GM12878 (cell line): ENCODE data around the gene NEAT1. TPM values are rescaled to one million over a fixed set of nuclear protein-coding genes. Genes with fewer than 3 reads are reported as not detected.
A peak's percentile ranks its signal among the peaks of the same experiment; 100 is the strongest.

Experiments
- ATAC-seq: fragments of 200-7000 bp; cut with Tn5 transposase; 3 replicates; pipeline ENCODE4 v1.9.1; 2020; ENCODE audit warnings: mild to moderate bottlenecking, moderate library complexity
- BruUV-seq: library from RNA; stranded (reverse); fragments of 400-500 nt; replicated peaks from 2 replicates; lab custom pipeline; 2021; lab: Mats Ljungman, UMichigan
- CTCF ChIA-PET: fragments of 300-600 bp; sonication (Branson Sonifier 250); formaldehyde crosslinking; extraction: SDS; loops from one replicate; lab custom pipeline; 2021; ENCODE audit warnings: inconsistent platforms; lab: Yijun Ruan, JAX
- POLR2A ChIA-PET: fragments of 350-600 bp; formaldehyde crosslinking; extraction: SDS; loops from one replicate; lab custom pipeline; 2021; ENCODE audit warnings: inconsistent platforms; lab: Charles Lee
- RAD21 ChIA-PET: fragments of 300-600 bp; sonication (Branson Sonifier 250); formaldehyde crosslinking; loops from one replicate; lab custom pipeline; 2023; ENCODE audit warnings: antibody characterized with exemption; ENCODE audit not compliant: unreplicated experiment; lab: Charles Lee
- SMC1A ChIA-PET: fragments of 300-600 bp; sonication (Branson Sonifier 250); formaldehyde crosslinking; loops from one replicate; lab custom pipeline; 2023; ENCODE audit not compliant: unreplicated experiment, uncharacterized antibody; lab: Charles Lee
- DNase-seq: peaks from one replicate; pipeline ENCODE4 v3.0.0-alpha.2; 2011; ENCODE audit warnings: low read depth, low spot score
- FAIRE-seq: peaks from 3 replicates; lab custom pipeline; 2011; peaks lifted over from hg19 to GRCh38; lab: Jason Lieb, UNC
- H2AFZ ChIP-seq: 2 replicates; pipeline ENCODE4 v1.6.0; 2011; ENCODE audit warnings: low read depth, low read length, control low read depth; ENCODE audit not compliant: control insufficient read depth
- H3K27ac ChIP-seq: 2 replicates; pipeline ENCODE4 v1.5.1; 2011; ENCODE audit warnings: control low read depth; ENCODE audit not compliant: control insufficient read depth, insufficient read depth
- H3K27me3 ChIP-seq, 2 experiments: replicated peaks in 1 of 2; 2 replicates each; pipeline versions ENCODE4 v1.6.0 to v1.6.1; 2011; ENCODE audit warnings: low read length in 1 of 2; ENCODE audit not compliant: control insufficient read depth in 2 of 2, insufficient read depth in 2 of 2
- H3K36me3 ChIP-seq, 2 experiments: 2 replicates each; pipeline ENCODE4 v1.5.1; 2011; ENCODE audit warnings: low read length in 1 of 2; ENCODE audit not compliant: control insufficient read depth in 2 of 2, insufficient read depth in 2 of 2
- H3K4me1 ChIP-seq: 2 replicates; pipeline ENCODE4 v1.6.1; 2011; ENCODE audit warnings: mild to moderate bottlenecking, low read length, moderate library complexity, mixed read lengths; ENCODE audit not compliant: control insufficient read depth, insufficient read depth
- H3K4me2 ChIP-seq: 2 replicates; pipeline ENCODE4 v1.6.0; 2011; ENCODE audit warnings: control low read depth; ENCODE audit not compliant: control insufficient read depth, insufficient read depth
- H3K4me3 ChIP-seq: fragments of 200-600 bp; sonication (generic); 2 replicates; pipeline ENCODE4 v1.5.1; 2016
- H3K79me2 ChIP-seq: 2 replicates; pipeline ENCODE4 v1.6.0; 2011; ENCODE audit warnings: low read length; ENCODE audit not compliant: control insufficient read depth, insufficient read depth
- H3K9ac ChIP-seq: 2 replicates; pipeline ENCODE4 v1.8.0; 2011; ENCODE audit warnings: low read length, control low read depth, mixed read lengths; ENCODE audit not compliant: control insufficient read depth, insufficient read depth
- H3K9me3 ChIP-seq: replicated peaks from 3 replicates; pipeline ENCODE4 v1.5.1; 2011; ENCODE audit warnings: mild to moderate bottlenecking, low read length; ENCODE audit not compliant: control insufficient read depth, insufficient read depth
- H4K20me1 ChIP-seq: 2 replicates; pipeline ENCODE4 v1.6.0; 2011; ENCODE audit not compliant: control insufficient read depth, insufficient read depth
- EGR1 ChIP-seq, 2 experiments: IDR thresholded peaks; 1 replicate in 1 of 2; 2 replicates in 1 of 2; pipeline ENCODE4 v1.6.1; 2011 to 2012; ENCODE audit warnings: low read depth in 2 of 2, low read length in 2 of 2, borderline replicate concordance in 1 of 2, mild to moderate bottlenecking in 1 of 2, moderate library complexity in 1 of 2
- FOS ChIP-seq: IDR thresholded peaks from 3 replicates; pipeline ENCODE4 v1.6.1; 2011; ENCODE audit warnings: borderline replicate concordance; ENCODE audit not compliant: insufficient read length; ENCODE audit errors: extremely low read depth
- HDAC2 ChIP-seq: fragments of 200-600 bp; sonication (generic); IDR thresholded peaks from 2 replicates; pipeline ENCODE4 v1.6.1; 2017
- KLF5 ChIP-seq: fragments of 450-650 bp; IDR thresholded peaks from 2 replicates; pipeline ENCODE4 v1.6.1; 2014; ENCODE audit warnings: mild to moderate bottlenecking; ENCODE audit not compliant: partially characterized antibody
- MEF2B ChIP-seq: fragments of 450-650 bp; IDR thresholded peaks from 2 replicates; pipeline ENCODE4 v1.6.1; 2018; ENCODE audit warnings: mild to moderate bottlenecking, moderate library complexity; ENCODE audit not compliant: partially characterized antibody, poor library complexity, severe bottlenecking
- MTA3 ChIP-seq: IDR thresholded peaks from 2 replicates; pipeline ENCODE4 v1.6.1; 2012; ENCODE audit warnings: low read length, inconsistent platforms, borderline replicate concordance
- NFXL1 ChIP-seq: fragments of 450-650 bp; IDR thresholded peaks from 2 replicates; pipeline ENCODE4 v1.6.1; 2017; ENCODE audit warnings: antibody characterized with exemption, mild to moderate bottlenecking, borderline replicate concordance
- NRF1 ChIP-seq: conservative IDR thresholded peaks from 2 replicates; pipeline ENCODE4 v1.6.1; 2011; ENCODE audit warnings: mild to moderate bottlenecking, low read depth, low read length, improper control_type of control experiment
- PAX5 ChIP-seq: IDR thresholded peaks from 2 replicates; pipeline ENCODE4 v1.6.1; 2011; ENCODE audit warnings: low read depth, low read length, borderline replicate concordance
- POLR2AphosphoS2 ChIP-seq: IDR thresholded peaks from 2 replicates; pipeline ENCODE4 v1.6.1; 2011; ENCODE audit warnings: low read depth, mild to moderate bottlenecking, low read length, improper control_type of control experiment, moderate library complexity
- RFX5 ChIP-seq: IDR thresholded peaks from 2 replicates; pipeline ENCODE4 v1.6.1; 2011; ENCODE audit warnings: low read depth, low read length, improper control_type of control experiment
- SMAD5 ChIP-seq: IDR thresholded peaks from 2 replicates; pipeline ENCODE4 v1.6.1; 2016; ENCODE audit warnings: antibody characterized with exemption, low read depth
- SUZ12 ChIP-seq: fragments of 200-600 bp; sonication (generic); IDR thresholded peaks from one replicate; pipeline ENCODE4 v1.6.1; 2018; ENCODE audit warnings: antibody characterized with exemption, mild to moderate bottlenecking; ENCODE audit not compliant: unreplicated experiment
- TCF12 ChIP-seq: IDR thresholded peaks from 2 replicates; pipeline ENCODE4 v1.6.1; 2011; ENCODE audit warnings: low read depth, mild to moderate bottlenecking, low read length
- YY1 ChIP-seq: IDR thresholded peaks from 2 replicates; pipeline ENCODE4 v1.6.1; 2011; ENCODE audit warnings: low read depth, mild to moderate bottlenecking, low read length
- ZNF217 ChIP-seq: fragments of 450-650 bp; IDR thresholded peaks from 2 replicates; pipeline ENCODE4 v1.6.1; 2017; ENCODE audit warnings: antibody characterized with exemption, mild to moderate bottlenecking
- ZNF384 ChIP-seq: IDR thresholded peaks from 2 replicates; pipeline ENCODE4 v1.6.1; 2012; ENCODE audit warnings: low read depth, mild to moderate bottlenecking, low read length, improper control_type of control experiment, borderline replicate concordance
- WGBS: methylation state at CpG from one replicate; pipeline ENCODE4 v1.1.6; 2016; ENCODE audit warnings: low lambda C conversion rate; ENCODE audit not compliant: insufficient replicate concordance, insufficient coverage; ENCODE audit errors: missing lambda C conversion rate; 5-methylcytosine and 5-hydroxymethylcytosine counted together
- in situ Hi-C: fragments of 300-500 bp; cut with MboI; formaldehyde crosslinking; loops from 9 replicates; pipeline ENCODE4 v1.14.3; 2018; ENCODE audit warnings: mixed read lengths
- intact Hi-C: fragments of 100-400 bp; cut with micrococcal nuclease; formaldehyde crosslinking; loops from one replicate; pipeline ENCODE4 v1.14.2; 2022; ENCODE audit not compliant: unreplicated experiment
- polyA plus RNA-seq, 11 experiments: library from polyadenylated mRNA; depleted of rRNA in 4 of 11; unstranded in 6 of 11; stranded (reverse) in 5 of 11; fragments of >200 nt; fragmentation: Nextera tagmentation in 4 of 11; fragmentation: Illumina TruSeq in 1 of 11; extraction: Ambion mirVana in 4 of 11; extraction: Trizol in 1 of 11; gene quantifications; 1 replicate in 1 of 11; 2 replicates in 10 of 11; pipeline versions ENCODE4 v1.2.1 to v1.2.3, GENCODE V29; 2011 to 2016; ENCODE audit warnings: inconsistent platforms in 2 of 11, missing spikeins in 2 of 11, low read depth in 1 of 11
- total RNA-seq, 4 experiments: library from RNA; depleted of rRNA in 3 of 4; stranded (reverse); fragments of >200 nt in 3 of 4; fragmentation: Illumina TruSeq in 1 of 4; extraction: Trizol in 1 of 4; gene quantifications; 2 replicates each; pipeline versions ENCODE4 v1.2.1 to v1.2.3, GENCODE V29; 2013 to 2021
- TF ChIP-seq, protein P1 (sequence below): fragments of 450-650 bp; IDR thresholded peaks from 2 replicates; pipeline ENCODE4 v1.6.1; 2016; ENCODE audit warnings: mild to moderate bottlenecking
- TF ChIP-seq, protein P2 (sequence below): fragments of 450-650 bp; formaldehyde crosslinking; IDR thresholded peaks from 2 replicates; pipeline ENCODE4 v1.4.0; 2022; ENCODE audit warnings: mild to moderate bottlenecking, moderate library complexity

The NEAT1 gene
- total and polyA plus RNA-seq, 10 of the 15 experiments (the other 5 are each of a cell fraction or from before 2014, with no cell fraction given) = 13.6 to 328 (median 69.4) TPM

DNA sequence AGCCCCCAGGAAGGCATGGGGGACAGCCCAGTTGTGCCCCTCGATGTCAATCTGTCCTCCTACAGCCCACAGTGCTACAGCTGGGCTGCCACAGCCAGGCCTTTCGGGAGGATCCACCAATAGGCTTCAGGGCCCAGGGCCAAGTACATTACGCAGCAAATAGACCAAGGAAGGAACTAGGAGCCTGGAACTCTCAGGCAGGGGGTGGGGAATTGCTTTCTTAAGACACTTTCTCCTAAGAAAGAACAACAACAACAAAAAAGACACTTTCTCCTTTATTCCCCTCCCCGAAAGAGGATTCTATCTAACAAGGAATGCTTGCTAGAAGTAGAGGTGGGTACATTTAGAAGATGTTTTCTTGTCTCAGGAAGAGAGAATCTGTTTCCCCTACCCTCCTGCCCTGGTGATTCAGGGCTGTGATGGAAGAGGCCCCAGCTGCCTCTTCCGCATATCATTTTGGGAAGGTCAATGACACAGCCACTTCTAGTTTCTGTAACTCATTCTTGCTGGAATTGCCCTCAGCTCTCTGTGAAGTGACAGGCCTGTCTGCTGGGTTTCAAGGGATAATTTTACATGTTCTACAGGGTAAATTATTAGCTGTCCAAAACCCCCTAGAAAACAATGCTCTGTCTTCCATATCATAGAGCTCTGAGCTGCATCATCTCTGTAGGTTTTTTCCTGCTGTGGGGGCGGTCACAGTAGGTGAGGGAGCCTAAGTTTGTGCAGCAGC lies 70.2 kb downstream of the NEAT1 start:
- Histone ChIP-seq H3K36me3 (no peaks in the 10 kb centered on the region), H3K4me3 (peak overlapping the region; percentile 61), H3K27ac (peak overlapping the region; percentile 100), H3K27me3 (no peaks in the 10 kb centered on the region), H3K9me3 (no peaks in the 10 kb centered on the region), H3K4me1 (peaks cover 82% of the 10 kb centered on the region), H3K79me2 (peaks cover 57% of the 10 kb centered on the region), H3K9ac (peak overlapping the region; percentile 81), H3K4me2 (peak overlapping the region; percentile 77), H2AFZ (peak overlapping the region; percentile 59), H4K20me1 (no peaks in the 10 kb centered on the region)
- BruUV-seq = TSS peak; percentile 45
- ChIA-PET SMC1A (interaction anchor here (0.8 to 15.8 kb wide), 13 partner anchors 7 to 141 kb away, joined by 3 to 146 read pairs (median 5); partner anchors contain the start of gene NEAT1), RAD21 (interaction anchor here (0.7 to 14.2 kb wide), 14 partner anchors 10 to 131 kb away, joined by 3 to 282 read pairs (median 5); partner anchors contain the start of genes NEAT1 and ZNRD2), CTCF (interaction anchor here (1.5 to 27.9 kb wide), 6 partner anchors 14 to 77 kb away, joined by 4 to 728 read pairs (median 8); partner anchors contain the start of gene NEAT1), POLR2A (interaction anchor here (0.9 to 16.2 kb wide), 14 partner anchors 3 to 108 kb away, joined by 3 to 429 read pairs (median 10); partner anchors contain the start of genes MALAT1 and NEAT1)
- ATAC-seq (peak; percentile 50), DNase-seq (peak; percentile 68), FAIRE-seq (peak; percentile 54)
- in situ Hi-C loops (no loop called here), intact Hi-C loops (no loop called here)
- WGBS = 0% methylated on average over 6 of the region's 6 CpGs
- TF ChIP-seq SUZ12 = no peak
- no peak for TF ChIP-seq ZNF384
- TF ChIP-seq MEF2B = no peak
- TF ChIP-seq, protein P1, sequence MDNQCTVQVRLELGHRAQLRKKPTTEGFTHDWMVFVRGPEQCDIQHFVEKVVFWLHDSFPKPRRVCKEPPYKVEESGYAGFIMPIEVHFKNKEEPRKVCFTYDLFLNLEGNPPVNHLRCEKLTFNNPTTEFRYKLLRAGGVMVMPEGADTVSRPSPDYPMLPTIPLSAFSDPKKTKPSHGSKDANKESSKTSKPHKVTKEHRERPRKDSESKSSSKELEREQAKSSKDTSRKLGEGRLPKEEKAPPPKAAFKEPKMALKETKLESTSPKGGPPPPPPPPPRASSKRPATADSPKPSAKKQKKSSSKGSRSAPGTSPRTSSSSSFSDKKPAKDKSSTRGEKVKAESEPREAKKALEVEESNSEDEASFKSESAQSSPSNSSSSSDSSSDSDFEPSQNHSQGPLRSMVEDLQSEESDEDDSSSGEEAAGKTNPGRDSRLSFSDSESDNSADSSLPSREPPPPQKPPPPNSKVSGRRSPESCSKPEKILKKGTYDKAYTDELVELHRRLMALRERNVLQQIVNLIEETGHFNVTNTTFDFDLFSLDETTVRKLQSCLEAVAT = no peak
- TF ChIP-seq POLR2AphosphoS2 = no peak
- TF ChIP-seq MTA3 = no peak
- peak; percentile 66; the same call in 1 of the 2 replicates for TF ChIP-seq PAX5
- no peak for TF ChIP-seq NRF1
- TF ChIP-seq FOS = no peak
- no peak for TF ChIP-seq ZNF217
- peak; percentile 11; the same call in 1 of the 2 replicates for TF ChIP-seq SMAD5
- TF ChIP-seq, protein P2, sequence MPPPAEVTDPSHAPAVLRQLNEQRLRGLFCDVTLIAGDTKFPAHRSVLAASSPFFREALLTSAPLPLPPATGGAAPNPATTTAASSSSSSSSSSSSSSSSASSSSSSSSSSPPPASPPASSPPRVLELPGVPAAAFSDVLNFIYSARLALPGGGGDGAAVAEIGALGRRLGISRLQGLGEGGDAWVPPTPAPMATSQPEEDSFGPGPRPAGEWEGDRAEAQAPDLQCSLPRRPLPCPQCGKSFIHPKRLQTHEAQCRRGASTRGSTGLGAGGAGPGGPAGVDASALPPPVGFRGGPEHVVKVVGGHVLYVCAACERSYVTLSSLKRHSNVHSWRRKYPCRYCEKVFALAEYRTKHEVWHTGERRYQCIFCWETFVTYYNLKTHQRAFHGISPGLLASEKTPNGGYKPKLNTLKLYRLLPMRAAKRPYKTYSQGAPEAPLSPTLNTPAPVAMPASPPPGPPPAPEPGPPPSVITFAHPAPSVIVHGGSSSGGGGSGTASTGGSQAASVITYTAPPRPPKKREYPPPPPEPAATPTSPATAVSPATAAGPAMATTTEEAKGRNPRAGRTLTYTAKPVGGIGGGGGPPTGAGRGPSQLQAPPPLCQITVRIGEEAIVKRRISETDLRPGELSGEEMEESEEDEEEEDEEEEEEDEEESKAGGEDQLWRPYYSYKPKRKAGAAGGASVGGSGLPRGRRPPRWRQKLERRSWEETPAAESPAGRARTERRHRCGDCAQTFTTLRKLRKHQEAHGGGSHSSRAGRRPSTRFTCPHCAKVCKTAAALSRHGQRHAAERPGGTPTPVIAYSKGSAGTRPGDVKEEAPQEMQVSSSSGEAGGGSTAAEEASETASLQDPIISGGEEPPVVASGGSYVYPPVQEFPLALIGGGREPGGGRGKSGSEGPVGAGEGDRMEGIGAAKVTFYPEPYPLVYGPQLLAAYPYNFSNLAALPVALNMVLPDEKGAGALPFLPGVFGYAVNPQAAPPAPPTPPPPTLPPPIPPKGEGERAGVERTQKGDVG = no peak
- no peak for TF ChIP-seq KLF5
- no peak for TF ChIP-seq NFXL1
- peak in 1 of 2 experiments; percentile 95; a peak in 2 of 3 replicates for TF ChIP-seq EGR1 (IDR thresholded peaks at IDR 0.05; ENCODE audit: borderline replicate concordance in 1 of 2, low read depth in 2 of 2, low read length in 2 of 2)
- 0 out of 2 replicates have a peak, but pooled peaks have one; percentile 4 for TF ChIP-seq TCF12
- TF ChIP-seq HDAC2 = no peak
- TF ChIP-seq YY1 = peak; percentile 78
- TF ChIP-seq RFX5 = no peak
